ENCODE results near the gene MEOX1.

The MEOX1 gene

DNA sequence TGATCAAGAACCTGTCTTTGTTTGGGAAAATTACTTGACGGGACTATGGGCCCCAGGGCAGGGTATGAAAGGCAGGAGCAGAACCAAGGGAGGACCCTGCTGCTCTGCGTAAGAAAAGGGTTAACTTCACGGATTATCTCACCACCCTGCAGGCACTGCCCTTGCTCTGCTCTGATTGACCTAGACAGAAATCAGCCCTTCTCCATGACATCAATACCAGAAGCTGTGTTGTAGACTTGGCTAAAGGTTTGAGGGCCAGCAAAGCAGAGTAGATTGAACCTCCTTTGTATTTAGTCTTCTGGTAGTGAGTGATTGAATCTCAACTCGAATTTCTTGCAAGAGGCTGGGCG lies 62.7 kb downstream of the MEOX1 start:
- Histone ChIP-seq H4K20me1 (no peaks in the 10 kb centered on the region), H3K27ac (no peak overlapping the region), H3K9ac (no peak overlapping the region), H3K36me3 (no peaks in the 10 kb centered on the region), H3K4me2 (no peak overlapping the region), H3K4me1 (peaks cover 5% of the 10 kb centered on the region), H3K27me3 (no peaks in the 10 kb centered on the region), H3K4me3 (no peak overlapping the region), H3K9me3 (no peaks in the 10 kb centered on the region)
- TF ChIP-seq Cebpa-rat (IDR thresholded peaks at IDR 0.05): no peak

DNA sequence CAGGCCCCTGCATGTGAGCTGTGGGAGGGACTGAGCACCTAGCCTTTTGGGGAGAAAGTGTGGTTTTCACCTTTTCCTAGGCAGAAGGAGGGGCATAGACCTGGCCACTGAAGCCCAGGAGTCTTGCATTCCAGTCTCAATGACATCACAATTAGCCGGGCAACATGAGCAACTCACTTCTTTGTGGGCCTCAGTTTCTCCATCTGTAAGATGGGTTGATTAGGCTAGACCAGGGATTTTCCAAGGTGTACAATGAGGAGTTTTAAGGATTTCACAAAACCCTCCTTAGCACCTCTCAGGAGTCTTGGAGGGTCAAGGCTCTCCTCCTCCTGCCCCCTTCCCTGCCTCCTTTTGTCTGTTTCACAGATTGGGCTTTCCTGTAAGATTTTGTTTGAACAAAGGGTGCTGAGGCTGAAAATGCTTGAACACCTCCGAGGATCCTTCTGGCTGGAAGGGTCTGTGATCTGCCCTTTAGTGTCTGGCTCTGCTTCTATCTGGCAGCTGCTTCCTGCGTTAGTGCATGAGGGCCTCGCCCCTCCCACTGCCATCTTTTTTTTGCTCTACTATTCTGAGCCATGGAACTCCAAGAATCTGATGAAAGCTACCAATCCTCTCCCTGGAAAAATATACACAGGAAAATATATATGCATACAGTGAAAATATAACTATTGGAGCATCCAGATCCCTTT lies 63.2 kb downstream of the MEOX1 start:
- no peak for TF ChIP-seq Cebpa-rat (IDR thresholded peaks at IDR 0.05)
- Histone ChIP-seq H3K36me3 (no peaks in the 10 kb centered on the region), H3K27ac (no peak overlapping the region), H3K4me1 (no peaks in the 10 kb centered on the region), H3K4me2 (no peak overlapping the region), H3K4me3 (no peak overlapping the region), H4K20me1 (no peaks in the 10 kb centered on the region), H3K9me3 (no peaks in the 10 kb centered on the region), H3K27me3 (no peaks in the 10 kb centered on the region), H3K9ac (no peak overlapping the region)

DNA sequence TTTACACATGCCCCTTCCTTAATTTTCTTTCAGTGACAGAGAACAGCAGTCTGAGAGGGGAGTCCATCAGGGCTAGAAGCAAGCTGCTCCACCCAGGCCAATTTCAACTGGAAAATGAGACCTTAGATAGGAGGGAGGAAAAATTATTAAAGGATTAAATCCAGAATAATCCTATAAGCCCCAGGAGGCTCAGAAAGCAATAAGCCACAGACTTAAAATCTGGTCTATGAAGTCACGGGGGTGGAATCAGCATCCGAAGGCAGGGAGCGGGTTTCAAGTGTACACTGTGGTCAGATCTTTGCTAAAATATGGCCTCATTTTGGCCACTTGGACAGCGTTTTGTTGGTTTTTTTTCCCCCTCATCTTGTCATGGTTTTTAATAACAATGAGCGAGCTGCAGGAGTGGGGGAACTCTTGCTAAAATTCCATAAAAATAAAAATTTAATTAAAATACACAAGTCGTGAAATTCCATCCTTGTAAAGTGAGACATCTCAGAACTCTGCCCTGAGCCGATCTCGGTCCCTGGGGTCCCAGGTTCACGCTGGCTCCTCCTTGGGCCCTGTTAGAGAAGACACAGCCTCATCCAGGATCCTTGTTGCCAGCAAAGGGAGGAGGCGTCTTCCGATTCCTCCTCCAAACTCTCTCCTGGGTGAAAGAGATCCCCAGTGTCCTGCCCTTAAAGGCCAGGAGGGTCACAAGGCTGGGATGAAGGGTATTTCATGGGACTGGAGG lies 63.9 kb downstream of the MEOX1 start:
- Histone ChIP-seq H3K27ac (no peak overlapping the region), H3K27me3 (no peaks in the 10 kb centered on the region), H3K36me3 (no peaks in the 10 kb centered on the region), H3K9ac (no peak overlapping the region), H3K4me1 (no peaks in the 10 kb centered on the region), H3K4me2 (no peak overlapping the region), H4K20me1 (no peaks in the 10 kb centered on the region), H3K9me3 (no peaks in the 10 kb centered on the region), H3K4me3 (no peak overlapping the region)
- no peak for TF ChIP-seq Cebpa-rat (IDR thresholded peaks at IDR 0.05)

DNA sequence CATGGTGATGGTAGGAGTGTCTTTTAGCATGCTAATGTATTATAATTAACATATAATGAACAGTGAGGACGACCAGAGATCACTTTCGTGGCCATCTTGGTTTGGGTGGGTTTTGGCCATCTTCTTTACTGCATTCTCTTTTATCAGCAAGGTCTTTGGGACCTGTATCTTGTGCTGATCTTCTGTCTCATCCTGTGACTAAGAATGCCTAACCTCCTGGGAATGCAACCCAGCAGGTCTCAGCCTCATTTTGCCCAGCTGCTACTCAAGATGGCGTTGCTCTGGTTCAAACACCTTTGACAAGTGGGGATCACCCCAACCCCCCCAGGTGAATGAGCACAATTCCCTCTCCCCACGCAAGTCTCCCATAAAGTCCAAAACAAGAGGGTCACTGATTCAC lies 66.3 kb downstream of the MEOX1 start:
- Histone ChIP-seq H3K4me2 (no peak overlapping the region), H3K4me1 (no peaks in the 10 kb centered on the region), H3K36me3 (no peaks in the 10 kb centered on the region), H3K9me3 (no peaks in the 10 kb centered on the region), H3K27ac (no peak overlapping the region), H3K9ac (no peak overlapping the region), H3K4me3 (no peak overlapping the region), H4K20me1 (no peaks in the 10 kb centered on the region), H3K27me3 (no peaks in the 10 kb centered on the region)
- no peak for TF ChIP-seq Cebpa-rat (IDR thresholded peaks at IDR 0.05)

DNA sequence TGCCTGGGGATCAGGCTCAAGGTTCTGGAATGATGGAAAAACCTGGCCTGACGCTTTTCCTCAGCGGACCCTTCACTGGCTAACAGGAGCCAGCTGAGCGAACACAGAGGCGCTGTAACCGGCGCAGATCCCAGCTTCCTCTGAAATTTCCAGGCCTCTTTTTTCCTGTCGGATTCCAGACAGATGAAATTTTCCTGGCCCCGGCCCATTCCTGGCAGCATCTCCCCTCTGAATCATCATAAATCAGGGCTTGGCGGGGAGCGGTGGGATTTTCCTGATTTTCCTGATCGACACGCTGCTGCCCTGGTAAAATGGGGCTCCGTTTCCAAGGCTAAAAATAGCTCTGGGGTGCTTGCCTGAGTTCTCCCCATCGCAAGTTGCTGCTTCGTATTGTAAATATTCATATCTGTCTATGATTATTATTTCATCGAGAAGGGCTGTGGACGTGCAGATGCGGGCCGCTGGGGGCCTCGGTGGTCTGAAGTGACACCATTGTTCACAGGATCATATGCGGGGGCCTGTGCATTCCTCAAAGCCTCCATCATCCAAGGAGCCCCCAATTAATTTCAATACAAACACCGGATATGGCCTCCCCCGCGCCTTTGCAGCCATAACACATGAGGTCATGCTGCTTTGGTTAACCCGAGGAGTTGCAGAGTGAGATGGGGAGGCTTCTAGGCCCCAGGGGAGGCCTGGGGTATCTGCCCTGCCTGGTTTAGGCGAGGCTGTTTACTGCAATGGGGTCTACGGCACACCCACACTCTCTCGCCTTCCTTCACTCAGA lies 69.8 kb downstream of the MEOX1 start:
- Histone ChIP-seq H3K27ac (no peak overlapping the region), H3K36me3 (no peaks in the 10 kb centered on the region), H4K20me1 (no peaks in the 10 kb centered on the region), H3K4me2 (no peak overlapping the region), H3K9me3 (peaks cover 18% of the 10 kb centered on the region), H3K27me3 (no peaks in the 10 kb centered on the region), H3K4me1 (peaks cover 14% of the 10 kb centered on the region), H3K4me3 (no peak overlapping the region), H3K9ac (no peak overlapping the region)
- TF ChIP-seq Cebpa-rat (IDR thresholded peaks at IDR 0.05): no peak

DNA sequence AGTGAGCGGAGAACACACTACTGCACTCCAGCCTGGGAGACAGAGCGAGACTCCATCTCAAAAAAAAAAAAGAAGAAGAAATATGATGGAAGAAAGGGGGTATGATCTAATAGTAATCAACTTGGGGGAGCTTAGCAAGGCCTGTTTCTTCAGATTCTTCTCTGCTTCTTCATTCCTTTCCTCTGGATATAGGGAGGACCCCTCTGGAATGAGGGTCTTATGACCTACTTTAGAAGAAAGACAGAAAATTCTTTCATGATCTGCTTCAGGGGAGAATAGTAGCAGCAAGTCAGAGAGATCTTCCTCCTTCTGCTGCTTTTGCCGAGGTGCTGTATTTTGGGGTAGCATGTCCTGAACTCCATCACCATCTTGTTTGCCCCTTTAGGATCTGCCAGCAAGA lies 70.7 kb downstream of the MEOX1 start:
- H3K36me3 ChIP-seq: no peaks in the 10 kb centered on the region
- peaks cover 28% of the 10 kb centered on the region for H3K9me3 ChIP-seq
- no peaks in the 10 kb centered on the region for H4K20me1 ChIP-seq
- H3K4me1 ChIP-seq: peaks cover 14% of the 10 kb centered on the region
- no peak overlapping the region for H3K4me2 ChIP-seq
- H3K9ac ChIP-seq: no peak overlapping the region
- no peak overlapping the region for H3K27ac ChIP-seq
- H3K4me3 ChIP-seq: no peak overlapping the region
- no peaks in the 10 kb centered on the region for H3K27me3 ChIP-seq
- TF ChIP-seq Cebpa-rat (IDR thresholded peaks at IDR 0.05): no peak

Measured in BLaER1 (cell line).